SIG-M5 (cell line): Measurements from ENCODE around the gene SEMA6B.

Experiments
- DNase-seq: peaks from one replicate; lab custom pipeline; 2025; lab: John Stamatoyannopoulos, UW

SEMA6B gene

DNA sequence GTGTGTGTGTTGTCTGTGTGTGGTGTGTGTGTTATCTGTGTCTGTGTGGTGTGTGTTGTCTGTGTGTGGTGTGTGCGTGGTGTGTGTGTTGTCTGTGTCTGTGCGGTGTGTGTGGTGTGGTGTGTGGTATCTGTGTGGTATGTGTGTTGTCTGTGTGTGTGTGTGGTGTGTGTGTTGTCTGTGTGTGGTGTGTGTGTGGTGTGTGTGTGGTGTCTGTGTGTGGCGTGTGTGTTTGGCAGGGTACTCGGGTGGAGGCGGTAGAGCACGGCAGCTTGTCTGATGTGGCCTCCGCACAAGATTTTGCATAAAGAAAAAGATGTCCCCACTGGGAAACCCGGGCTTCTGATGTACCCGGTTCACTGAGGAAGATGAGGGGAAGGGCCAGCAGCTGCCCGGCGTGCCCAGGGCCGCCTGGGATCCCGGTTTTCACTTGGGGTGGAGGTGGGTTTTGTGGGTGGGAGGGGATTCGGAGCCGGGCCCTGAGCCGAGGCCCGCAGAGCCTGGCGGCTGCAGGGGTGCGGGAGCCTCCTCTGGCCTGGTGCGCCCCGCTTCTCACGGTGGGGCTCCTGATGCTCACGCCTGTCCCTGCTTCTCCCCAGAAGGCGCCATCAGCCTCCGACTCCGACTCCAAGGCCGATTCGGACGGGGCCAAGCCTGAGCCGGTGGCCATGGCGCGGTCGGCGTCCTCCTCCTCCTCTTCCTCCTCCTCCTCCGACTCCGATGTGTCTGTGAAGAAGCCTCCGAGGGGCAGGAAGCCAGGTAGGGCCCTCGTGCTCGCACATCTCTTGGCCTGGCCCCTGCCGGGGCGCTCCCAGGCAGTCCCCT lies 66.2 kb downstream of the SEMA6B start:
- no peak for DNase-seq
